ENCODE results near the gene NAA25. TPM values are rescaled to one million over a fixed set of nuclear protein-coding genes. Genes with fewer than 3 reads are reported as not detected.

NAA25 gene
- total and polyA plus RNA-seq, 9 of the 15 experiments (the other 6 are each of a cell fraction or from before 2014, with no cell fraction given) = 26.6 to 59.6 (median 48.9) TPM

GRCh38 chr12:112035219-112035785 is 73.3 kb downstream of the NAA25 start:
- H2AFZ ChIP-seq (ENCODE audit: low read depth, low read length) = no peak overlapping the region
- H3K4me3 ChIP-seq = no peak overlapping the region
- no peaks in the 10 kb centered on the region for H3K9me3 ChIP-seq (replicated peaks; ENCODE audit: control insufficient read depth, insufficient read depth, low read depth, low read length)
- H3K9me1 ChIP-seq (ENCODE audit: control insufficient read depth, insufficient read depth, low read length) = no peaks in the 10 kb centered on the region
- ATAC-seq (no peak), DNase-seq (ENCODE audit: extremely low read depth in 1 of 4, low spot score in 3 of 4) (no peak), FAIRE-seq (no peak)
- no peaks in the 10 kb centered on the region for H4K20me1 ChIP-seq (replicated peaks; ENCODE audit: control insufficient read depth, insufficient read depth, low read length)
- ChIA-PET CTCF (ENCODE audit: low intra/inter-chr PET ratio) (no interaction called here), POLR2A (interaction anchor here (0.6 kb wide), 2 partner anchors 9 to 108 kb away, joined by 3 read pairs; no protein-coding TSS in a partner anchor)
- no peak for TF ChIP-seq CHD2 (IDR thresholded peaks at IDR 0.05; ENCODE audit: low read depth, low read length)
- 0 out of 2 replicates have a peak, but pooled peaks have one; percentile 34 for TF ChIP-seq POLR2A (conservative IDR thresholded peaks at IDR 0.05)
- no peak for TF ChIP-seq RBM34 (IDR thresholded peaks at IDR 0.05; ENCODE audit: borderline replicate concordance, insufficient read depth, low read length)
- TF ChIP-seq MTF1 (CRISPR knock-in tag; IDR thresholded peaks at IDR 0.05; ENCODE audit: borderline replicate concordance) = no peak
- TF ChIP-seq EP400 (IDR thresholded peaks at IDR 0.05) = no peak
- no peak for TF ChIP-seq RUNX1 (IDR thresholded peaks at IDR 0.05; ENCODE audit: low read depth)
- intact Hi-C loops (cut with micrococcal nuclease) = no loop called here
- H3K27ac ChIP-seq (ENCODE audit: extremely low read depth, low read depth, low read length) = no peak overlapping the region
- H3K79me2 ChIP-seq (ENCODE audit: control insufficient read depth, insufficient read depth, low read length) = no peaks in the 10 kb centered on the region
- no TSS peak for BruUV-seq (replicated peaks)
- in situ Hi-C loops (cut with MboI) = no loop called here
- H3K4me1 ChIP-seq (replicated peaks in 1 of 2; ENCODE audit: control insufficient read depth in 2 of 2, insufficient read depth in 2 of 2, low read length in 2 of 2) = no peaks in the 10 kb centered on the region
- H3K4me2 ChIP-seq (ENCODE audit: insufficient read depth, low read length) = no peak overlapping the region
- no peaks in the 10 kb centered on the region for H3K27me3 ChIP-seq (ENCODE audit: control insufficient read depth in 2 of 2, insufficient read depth in 2 of 2, low read length in 2 of 2)
- no peak overlapping the region for H3K9ac ChIP-seq (ENCODE audit: insufficient read depth in 1 of 2, low read depth in 2 of 2, low read length in 2 of 2)
- peaks cover 94% of the 10 kb centered on the region for H3K36me3 ChIP-seq (ENCODE audit: control insufficient read depth, insufficient read depth, low read length)
- WGBS (ENCODE audit: insufficient coverage, low coverage, missing lambda C conversion rate) = 84% methylated on average over 4 of the region's 4 CpGs

- FAIRE-seq = no peak
- no peak for TF ChIP-seq STAT6 (CRISPR knock-in tag; IDR thresholded peaks at IDR 0.05)
- peak; percentile 23; the same call in 1 of the 2 replicates for TF ChIP-seq C11orf30 (IDR thresholded peaks at IDR 0.05; ENCODE audit: low read depth)
- TF ChIP-seq ZNF316 (IDR thresholded peaks at IDR 0.05) = peak; percentile 49
- H3K27ac ChIP-seq (ENCODE audit: extremely low read depth, low read depth, low read length) = no peak overlapping the region
- H3K36me3 ChIP-seq (ENCODE audit: control insufficient read depth, insufficient read depth, low read length) = peaks cover 93% of the 10 kb centered on the region
- no peak overlapping the region for H3K4me2 ChIP-seq (ENCODE audit: insufficient read depth, low read length)
- CTCF ChIA-PET (ENCODE audit: low intra/inter-chr PET ratio) = no interaction called here
- in situ Hi-C loops (cut with MboI) (no loop called here), intact Hi-C loops (cut with micrococcal nuclease) (loop anchor here (5.0 kb wide), 1 partner anchor 205 kb away; no protein-coding TSS in a partner anchor)
- DNase-seq (ENCODE audit: extremely low read depth in 1 of 4, low spot score in 3 of 4) = no peak
- no peaks in the 10 kb centered on the region for H3K4me1 ChIP-seq (replicated peaks in 1 of 2; ENCODE audit: control insufficient read depth in 2 of 2, insufficient read depth in 2 of 2, low read length in 2 of 2)
- 85% methylated on average over 5 of the region's 5 CpGs for WGBS (ENCODE audit: insufficient coverage, low coverage, missing lambda C conversion rate)
- no peaks in the 10 kb centered on the region for H4K20me1 ChIP-seq (replicated peaks; ENCODE audit: control insufficient read depth, insufficient read depth, low read length)
- no peaks in the 10 kb centered on the region for H3K27me3 ChIP-seq (ENCODE audit: control insufficient read depth in 2 of 2, insufficient read depth in 2 of 2, low read length in 2 of 2)
- H2AFZ ChIP-seq (ENCODE audit: low read depth, low read length) = no peak overlapping the region
- no peaks in the 10 kb centered on the region for H3K9me1 ChIP-seq (ENCODE audit: control insufficient read depth, insufficient read depth, low read length)
- ATAC-seq = no peak
- POLR2A ChIA-PET = interaction anchor here (1.6 to 3.4 kb wide), 2 partner anchors 11 to 19 kb away, joined by 4 to 28 read pairs; partner anchors contain the start of genes ERP29 and TMEM116
- H3K9me3 ChIP-seq (replicated peaks; ENCODE audit: control insufficient read depth, insufficient read depth, low read depth, low read length) = no peaks in the 10 kb centered on the region
- H3K4me3 ChIP-seq = no peak overlapping the region
- no TSS peak for BruUV-seq (replicated peaks)
- no peaks in the 10 kb centered on the region for H3K79me2 ChIP-seq (ENCODE audit: control insufficient read depth, insufficient read depth, low read length)
- no peak overlapping the region for H3K9ac ChIP-seq (ENCODE audit: insufficient read depth in 1 of 2, low read depth in 2 of 2, low read length in 2 of 2)
Observed at GRCh38 chr12:112032292-112032691, 76.3 kb downstream of the NAA25 start.
